SK-MEL-5 (cell line): ENCODE measurements around the gene GPX4. TPM values are rescaled to one million over a fixed set of nuclear protein-coding genes. Genes with fewer than 3 reads are reported as not detected.
A peak's percentile ranks its signal among the peaks of the same experiment; 100 is the strongest.

Source experiments
- DNase-seq: peaks from one replicate; pipeline ENCODE4 v3.0.0-alpha.2; 2016; ENCODE audit warnings: low read depth, low spot score
- in situ Hi-C: cut with HindIII; loops from 2 replicates; pipeline ENCODE4 v1.10.0; 2016; ENCODE audit warnings: low sequenced_read_pairs, high pct_unique_total_duplicates, low pct_unique_long_range_greater_than_20kb
- polyA plus RNA-seq, 2 experiments: library from polyadenylated mRNA; depleted of rRNA; stranded (reverse); fragments of >200 nt; gene quantifications; 2 replicates each; pipeline ENCODE4 v1.2.3, GENCODE V29; 2015
- total RNA-seq: library from RNA; depleted of rRNA; stranded (reverse); fragments of >200 nt; shearing (Covaris generic); gene quantifications from 2 replicates; pipeline ENCODE4 v1.2.3, GENCODE V29; 2014; rRNA removed

The GPX4 gene
- 252 and 258 TPM in 2 replicates for total RNA-seq
- polyA plus RNA-seq (2015; cell fraction: cytosol; rRNA removed) = 521 and 553 TPM in 2 replicates
- polyA plus RNA-seq (2015; cell fraction: nucleus; rRNA removed) = 111 and 126 TPM in 2 replicates

DNA sequence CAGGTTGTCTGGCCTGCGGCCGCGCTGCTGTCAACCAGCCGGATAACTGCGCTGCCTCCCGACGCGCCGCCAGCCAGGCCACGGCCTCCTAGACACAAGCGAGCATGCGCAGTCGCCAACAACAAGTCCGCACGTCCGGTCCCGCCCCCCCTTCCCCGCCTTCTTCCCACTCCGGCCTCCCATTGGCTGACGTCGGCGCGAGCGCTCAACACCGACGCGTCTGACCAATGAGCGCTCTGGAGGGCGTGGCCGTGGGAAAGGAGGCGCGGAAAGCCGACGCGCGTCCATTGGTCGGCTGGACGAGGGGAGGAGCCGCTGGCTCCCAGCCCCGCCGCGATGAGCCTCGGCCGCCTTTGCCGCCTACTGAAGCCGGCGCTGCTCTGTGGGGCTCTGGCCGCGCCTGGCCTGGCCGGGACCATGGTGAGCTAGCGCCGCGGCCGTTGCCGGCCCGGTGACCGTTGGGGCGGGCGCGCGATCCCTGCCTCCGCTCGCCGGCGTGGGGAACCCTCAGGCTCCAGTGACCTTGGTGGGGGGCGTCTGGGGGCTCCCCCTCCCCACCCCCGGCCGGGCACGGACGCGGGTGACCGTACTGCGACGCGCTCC lies at the start of gene GPX4:
Gene GPX4, plus strand, starts transcription at position 287 of the 603 bp plus-strand sequence. Its CDS starts 50 bp downstream, at position 337.
- peak; percentile 98 for DNase-seq
- in situ Hi-C loops = no loop called here

GRCh38 chr19:1054102-1055027 lies 49.4 kb upstream of the GPX4 start:
- in situ Hi-C loops = no loop called here
- no peak for DNase-seq

- in situ Hi-C loops = no loop called here
- no peak for DNase-seq
Measured at GRCh38 chr19:1055028-1055425, 48.8 kb upstream of the GPX4 start.

DNA sequence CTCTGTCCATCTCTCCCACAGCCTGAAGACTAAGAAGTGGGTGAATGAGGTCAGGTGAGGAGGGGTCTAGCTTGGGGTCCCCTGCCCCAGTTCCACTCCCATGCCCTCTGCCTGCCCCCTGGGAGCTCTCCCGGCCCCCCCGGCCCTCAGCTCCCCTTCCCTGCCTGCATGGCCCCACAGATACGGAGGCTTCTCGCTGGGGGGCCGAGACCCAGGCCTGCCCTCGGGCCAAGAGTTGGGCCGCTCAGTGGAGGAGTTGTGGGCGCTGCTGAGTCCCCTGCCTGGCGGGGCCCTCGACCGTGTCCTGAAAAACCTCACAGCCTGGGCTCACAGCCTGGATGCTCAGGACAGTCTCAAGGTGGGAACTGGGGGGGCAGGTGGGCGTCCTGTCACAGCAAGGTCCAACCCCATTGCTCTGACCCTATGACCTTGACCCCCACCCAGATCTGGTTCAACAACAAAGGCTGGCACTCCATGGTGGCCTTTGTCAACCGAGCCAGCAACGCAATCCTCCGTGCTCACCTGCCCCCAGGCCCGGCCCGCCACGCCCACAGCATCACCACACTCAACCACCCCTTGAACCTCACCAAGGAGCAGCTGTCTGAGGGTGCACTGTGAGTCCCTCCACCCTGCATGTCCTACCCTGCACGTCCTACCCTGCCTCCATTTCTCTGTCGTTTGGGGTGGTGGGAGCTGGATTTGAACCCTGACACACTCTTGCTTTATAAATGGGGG lies 47.7 kb upstream of the GPX4 start:
- no peak for DNase-seq
- in situ Hi-C loops = no loop called here

DNA sequence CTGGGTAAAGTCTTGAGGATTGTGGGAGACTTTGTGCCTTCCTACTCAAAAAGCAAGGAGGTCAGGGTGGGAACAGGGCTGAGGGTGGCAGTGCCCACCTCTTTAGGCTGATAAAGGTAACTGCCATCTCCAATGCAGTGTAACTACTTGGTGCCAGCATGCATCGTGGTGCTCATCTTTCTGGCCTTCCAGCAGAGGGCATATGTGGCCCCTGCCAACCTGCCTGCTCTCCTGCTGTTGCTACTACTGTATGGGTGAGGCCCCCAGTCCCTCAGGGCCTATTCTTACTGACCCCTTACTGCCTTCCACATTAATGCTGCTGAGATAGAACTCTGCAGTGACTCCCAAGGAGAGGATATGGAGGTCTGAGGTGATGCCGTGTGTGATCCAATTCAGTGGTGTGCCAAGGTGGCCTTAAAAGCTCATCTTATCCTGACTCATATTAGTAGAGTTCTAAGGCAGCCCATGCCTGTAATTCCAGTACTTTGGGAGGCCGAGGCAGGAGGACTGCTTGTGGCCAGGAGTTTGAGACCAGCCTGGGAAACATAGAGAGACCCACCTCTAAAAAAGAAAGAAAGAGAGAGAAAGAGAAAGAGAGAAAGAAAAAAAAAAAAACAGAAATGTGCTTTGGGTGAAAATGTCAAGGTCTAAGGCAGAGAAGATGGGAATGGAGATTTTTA lies 46.5 kb upstream of the GPX4 start:
- peak; percentile 35 for DNase-seq
- in situ Hi-C loops = no loop called here

- in situ Hi-C loops = no loop called here
- DNase-seq = no peak
Measured at GRCh38 chr19:1058112-1058511, 45.7 kb upstream of the GPX4 start.

DNA sequence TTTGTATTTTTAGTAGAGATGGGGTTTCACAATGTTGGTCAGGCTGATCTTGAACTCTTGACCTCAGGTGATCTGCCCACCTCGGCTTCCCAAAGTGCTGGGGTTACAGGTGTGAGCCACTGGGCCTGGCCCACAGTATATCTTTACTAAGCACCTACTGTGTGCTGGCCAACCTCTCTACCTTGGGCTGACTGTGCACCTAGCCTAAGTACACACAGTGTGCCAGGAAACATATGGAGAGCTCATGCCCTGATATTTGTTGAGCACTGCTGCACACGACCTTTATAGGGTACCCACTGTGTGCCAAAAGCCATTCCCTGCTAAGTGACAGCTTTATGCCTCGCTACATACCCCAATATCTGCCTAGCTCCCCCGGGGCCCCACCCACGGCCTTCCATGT lies 43.1 kb upstream of the GPX4 start:
- in situ Hi-C loops = no loop called here
- no peak for DNase-seq

- DNase-seq = no peak
- in situ Hi-C loops = no loop called here
Measured at GRCh38 chr19:1061987-1062386, 41.8 kb upstream of the GPX4 start.

GRCh38 chr19:1062387-1063029 lies 41.3 kb upstream of the GPX4 start:
- DNase-seq = no peak
- in situ Hi-C loops = no loop called here

DNA sequence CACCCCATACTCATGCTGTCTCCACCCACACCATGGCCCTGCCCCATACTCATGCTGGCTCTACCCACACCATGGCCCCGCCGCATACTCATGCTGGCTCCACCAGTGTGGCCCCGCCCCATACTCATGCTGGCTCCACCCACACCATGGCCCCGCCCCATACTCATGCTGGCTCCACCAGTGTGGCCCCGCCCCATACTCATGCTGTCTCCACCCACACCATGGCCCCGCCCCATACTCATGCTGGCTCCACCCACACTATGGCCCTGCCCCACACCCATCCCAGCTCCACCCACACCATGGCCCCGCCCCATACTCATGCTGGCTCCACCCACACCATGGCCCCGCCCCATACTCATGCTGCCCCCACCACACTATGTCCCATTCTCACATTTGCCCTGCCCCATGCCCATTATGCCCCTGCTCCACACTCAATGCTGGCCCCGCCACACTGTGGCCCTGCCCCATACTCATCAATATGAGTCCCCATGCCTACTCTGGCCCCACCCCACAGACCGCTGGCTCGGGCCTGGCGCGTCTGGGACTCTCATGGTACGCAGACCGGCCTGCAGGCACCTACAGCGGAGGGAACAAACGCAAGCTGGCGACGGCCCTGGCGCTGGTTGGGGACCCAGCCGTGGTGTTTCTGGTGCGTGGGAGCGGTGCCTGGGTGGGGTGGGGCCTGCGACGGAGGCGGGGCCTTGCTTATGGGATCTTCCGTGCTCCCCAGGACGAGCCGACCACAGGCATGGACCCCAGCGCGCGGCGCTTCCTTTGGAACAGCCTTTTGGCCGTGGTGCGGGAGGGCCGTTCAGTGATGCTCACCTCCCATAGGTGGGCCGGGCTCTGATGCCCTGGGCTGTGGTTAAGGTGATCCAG lies 40.5 kb upstream of the GPX4 start:
- DNase-seq = peak; percentile 24

DNA sequence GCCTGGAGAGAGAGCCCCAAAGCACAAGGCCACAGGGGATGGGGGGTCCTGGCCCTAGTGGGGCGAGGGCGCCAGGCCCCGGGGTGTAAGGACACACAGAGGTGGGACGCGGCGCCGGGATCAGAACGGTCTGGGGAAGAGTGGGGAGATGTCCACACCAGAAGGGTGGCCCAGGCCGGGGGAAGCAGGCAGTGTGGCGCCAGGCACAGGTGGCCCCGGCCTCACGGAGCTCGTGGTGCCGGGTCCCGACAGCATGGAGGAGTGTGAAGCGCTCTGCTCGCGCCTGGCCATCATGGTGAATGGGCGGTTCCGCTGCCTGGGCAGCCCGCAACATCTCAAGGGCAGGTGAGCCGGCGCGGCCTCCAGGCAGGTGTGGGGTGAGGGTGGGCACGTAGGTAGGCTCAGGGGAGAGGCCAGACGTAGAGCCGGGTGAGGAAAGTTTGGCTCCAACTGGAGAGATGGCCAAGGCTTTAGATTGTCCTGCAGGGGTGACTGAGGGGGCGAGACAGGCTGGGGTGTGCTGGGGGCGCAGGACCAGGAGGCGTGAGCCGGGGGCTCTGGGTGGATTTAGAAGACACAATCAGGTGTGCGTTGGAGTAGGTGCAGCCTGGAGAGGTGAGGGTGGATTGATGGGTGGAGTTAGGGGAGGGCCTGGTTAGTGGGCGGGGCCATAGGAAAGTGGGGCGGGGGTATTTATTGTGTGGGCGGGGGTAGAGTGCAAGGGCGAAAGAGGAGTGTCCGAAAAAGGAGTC lies 39.7 kb upstream of the GPX4 start:
- in situ Hi-C loops = no loop called here
- DNase-seq = no peak

More for the DNA sequence above, 40.5 kb upstream of the GPX4 start:
- in situ Hi-C loops = no loop called here

DNA sequence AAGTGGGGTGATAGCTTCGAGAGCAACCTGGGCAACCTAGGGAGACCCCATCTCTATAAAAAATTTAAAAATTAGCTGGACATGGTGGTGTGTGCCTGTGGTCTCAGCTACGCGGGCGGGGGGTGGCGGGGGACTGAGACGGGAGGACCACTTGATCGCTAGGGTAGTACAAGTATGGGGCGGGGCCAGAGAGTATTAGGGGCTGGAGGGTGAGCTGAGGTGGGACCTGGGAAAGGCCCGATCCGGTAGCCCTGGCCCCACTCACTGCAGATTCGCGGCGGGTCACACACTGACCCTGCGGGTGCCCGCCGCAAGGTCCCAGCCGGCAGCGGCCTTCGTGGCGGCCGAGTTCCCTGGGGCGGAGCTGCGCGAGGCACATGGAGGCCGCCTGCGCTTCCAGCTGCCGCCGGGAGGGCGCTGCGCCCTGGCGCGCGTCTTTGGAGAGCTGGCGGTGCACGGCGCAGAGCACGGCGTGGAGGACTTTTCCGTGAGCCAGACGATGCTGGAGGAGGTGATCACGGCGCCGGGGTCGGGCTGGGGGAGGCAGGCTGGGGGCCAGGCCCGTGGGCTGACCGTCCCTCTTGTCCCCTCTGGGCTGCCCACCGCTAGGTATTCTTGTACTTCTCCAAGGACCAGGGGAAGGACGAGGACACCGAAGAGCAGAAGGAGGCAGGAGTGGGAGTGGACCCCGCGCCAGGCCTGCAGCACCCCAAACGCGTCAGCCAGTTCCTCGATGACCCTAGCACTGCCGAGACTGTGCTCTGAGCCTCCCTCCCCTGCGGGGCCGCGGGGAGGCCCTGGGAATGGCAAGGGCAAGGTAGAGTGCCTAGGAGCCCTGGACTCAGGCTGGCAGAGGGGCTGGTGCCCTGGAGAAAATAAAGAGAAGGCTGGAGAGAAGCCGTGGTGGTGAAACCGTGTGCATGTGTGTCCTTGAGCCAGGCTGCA lies 38.9 kb upstream of the GPX4 start:
- in situ Hi-C loops = no loop called here
- DNase-seq = no peak

- no peak for DNase-seq
- in situ Hi-C loops = no loop called here
Measured at GRCh38 chr19:1065606-1066109, 38.1 kb upstream of the GPX4 start.

DNA sequence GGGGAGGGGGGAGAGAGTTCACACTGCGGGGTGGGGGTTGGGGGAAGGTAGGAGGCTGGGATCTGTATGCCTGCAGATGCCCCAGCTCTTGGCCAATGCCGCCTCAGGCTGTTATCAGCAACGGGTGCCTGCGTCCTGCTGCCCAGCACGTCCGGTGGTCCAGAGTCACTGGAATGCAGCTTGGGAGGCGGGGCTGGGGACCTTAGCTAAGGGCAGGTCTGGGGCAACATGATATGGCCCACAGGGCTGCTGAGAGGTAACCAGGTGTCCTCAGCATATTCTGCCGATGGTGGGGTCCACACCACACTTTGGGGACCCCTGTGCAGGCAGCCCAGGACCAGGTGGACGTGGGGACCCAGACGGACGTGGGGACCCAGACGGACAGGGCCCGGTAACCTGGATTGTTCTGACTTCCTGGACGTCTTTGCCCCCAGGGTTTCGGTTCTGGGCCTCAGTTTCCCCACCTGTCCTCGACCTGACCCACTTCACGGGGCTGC lies 37.5 kb upstream of the GPX4 start:
- in situ Hi-C loops = no loop called here
- DNase-seq = no peak
